GM23338 (cell line): Measurements from ENCODE around the gene NSMCE4A.

Experiments
- CTCF ChIP-seq, 2 experiments: fragments of 200-600 bp in 1 of 2; sonication (generic) in 1 of 2; conservative IDR thresholded peaks; 2 replicates each; pipeline versions ENCODE4 v1.5.1 to v1.6.1; 2016 to 2017; ENCODE audit warnings: antibody characterized with exemption in 2 of 2, low read depth in 2 of 2, mild to moderate bottlenecking in 2 of 2, moderate library complexity in 1 of 2
- EZH2 ChIP-seq: fragments of 200-600 bp; sonication (generic); IDR thresholded peaks from one replicate; pipeline ENCODE4 v1.8.0; 2017; ENCODE audit warnings: antibody characterized with exemption, mild to moderate bottlenecking, low read depth; ENCODE audit not compliant: unreplicated experiment
- EZH2phosphoT487 ChIP-seq: fragments of 200-600 bp; sonication (generic); IDR thresholded peaks from one replicate; pipeline ENCODE4 v1.8.1; 2018; ENCODE audit warnings: antibody characterized with exemption; ENCODE audit not compliant: unreplicated experiment
- POLR2AphosphoS5 ChIP-seq: IDR thresholded peaks from 2 replicates; pipeline ENCODE4 v1.6.1; 2016; ENCODE audit warnings: antibody characterized with exemption, low read depth
- TF ChIP-seq, protein P1 (sequence below): IDR thresholded peaks from one replicate; pipeline ENCODE4 v1.6.1; 2018; ENCODE audit warnings: antibody characterized with exemption; ENCODE audit not compliant: unreplicated experiment

GRCh38 chr10:121919666-121920065 is 55.4 kb downstream of the NSMCE4A start:
- TF ChIP-seq POLR2AphosphoS5 = no peak
- no peak for TF ChIP-seq CTCF (conservative IDR thresholded peaks at IDR 0.05; ENCODE audit: low read depth in 2 of 2)
- TF ChIP-seq EZH2 = no peak
- TF ChIP-seq, protein P1, sequence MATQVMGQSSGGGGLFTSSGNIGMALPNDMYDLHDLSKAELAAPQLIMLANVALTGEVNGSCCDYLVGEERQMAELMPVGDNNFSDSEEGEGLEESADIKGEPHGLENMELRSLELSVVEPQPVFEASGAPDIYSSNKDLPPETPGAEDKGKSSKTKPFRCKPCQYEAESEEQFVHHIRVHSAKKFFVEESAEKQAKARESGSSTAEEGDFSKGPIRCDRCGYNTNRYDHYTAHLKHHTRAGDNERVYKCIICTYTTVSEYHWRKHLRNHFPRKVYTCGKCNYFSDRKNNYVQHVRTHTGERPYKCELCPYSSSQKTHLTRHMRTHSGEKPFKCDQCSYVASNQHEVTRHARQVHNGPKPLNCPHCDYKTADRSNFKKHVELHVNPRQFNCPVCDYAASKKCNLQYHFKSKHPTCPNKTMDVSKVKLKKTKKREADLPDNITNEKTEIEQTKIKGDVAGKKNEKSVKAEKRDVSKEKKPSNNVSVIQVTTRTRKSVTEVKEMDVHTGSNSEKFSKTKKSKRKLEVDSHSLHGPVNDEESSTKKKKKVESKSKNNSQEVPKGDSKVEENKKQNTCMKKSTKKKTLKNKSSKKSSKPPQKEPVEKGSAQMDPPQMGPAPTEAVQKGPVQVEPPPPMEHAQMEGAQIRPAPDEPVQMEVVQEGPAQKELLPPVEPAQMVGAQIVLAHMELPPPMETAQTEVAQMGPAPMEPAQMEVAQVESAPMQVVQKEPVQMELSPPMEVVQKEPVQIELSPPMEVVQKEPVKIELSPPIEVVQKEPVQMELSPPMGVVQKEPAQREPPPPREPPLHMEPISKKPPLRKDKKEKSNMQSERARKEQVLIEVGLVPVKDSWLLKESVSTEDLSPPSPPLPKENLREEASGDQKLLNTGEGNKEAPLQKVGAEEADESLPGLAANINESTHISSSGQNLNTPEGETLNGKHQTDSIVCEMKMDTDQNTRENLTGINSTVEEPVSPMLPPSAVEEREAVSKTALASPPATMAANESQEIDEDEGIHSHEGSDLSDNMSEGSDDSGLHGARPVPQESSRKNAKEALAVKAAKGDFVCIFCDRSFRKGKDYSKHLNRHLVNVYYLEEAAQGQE = no peak
- no peak for TF ChIP-seq EZH2phosphoT487
